NCI-H2227 treated with DMSO at 0.1 percent for 48 hours (cell line): ENCODE results near the gene GNA12.
"Not testable (repeated sequence)": the region's sequence is repeated elsewhere in the genome, so short reads cannot be mapped to it uniquely, and the experiment has no call there.

Experiments used
- DNase-seq: peaks from one replicate; lab custom pipeline; 2025; lab: John Stamatoyannopoulos, UW

Gene GNA12

GRCh38 chr7:2864999-2865670 is 21.0 kb upstream of the GNA12 start:
- DNase-seq: peak; percentile 33

GRCh38 chr7:2864204-2864985 is 20.3 kb upstream of the GNA12 start:
- DNase-seq: no peak

GRCh38 chr7:2863461-2864066 is 19.5 kb upstream of the GNA12 start:
- DNase-seq: peak; percentile 24

- no peak for DNase-seq
These were observed 18.8 kb upstream of the GNA12 start for GRCh38 chr7:2862831-2863361.

GRCh38 chr7:2861509-2861908 is 17.4 kb upstream of the GNA12 start:
- no peak for DNase-seq

GRCh38 chr7:2860627-2861133 is 16.6 kb upstream of the GNA12 start:
- no peak for DNase-seq

GRCh38 chr7:2859952-2860351 is 15.8 kb upstream of the GNA12 start:
- no peak for DNase-seq

- DNase-seq: no peak
These were observed 14.5 kb upstream of the GNA12 start for GRCh38 chr7:2858621-2859020.

GRCh38 chr7:2856388-2857169 is 12.5 kb upstream of the GNA12 start:
- no peak for DNase-seq

GRCh38 chr7:2855386-2855785 is 11.3 kb upstream of the GNA12 start:
- no peak for DNase-seq

- DNase-seq: not testable (repeated sequence)
These were observed 9.4 kb upstream of the GNA12 start for GRCh38 chr7:2853552-2853951.

GRCh38 chr7:2853147-2853546 is 9.0 kb upstream of the GNA12 start:
- DNase-seq: no peak

- no peak for DNase-seq
These were observed 7.4 kb upstream of the GNA12 start for GRCh38 chr7:2851497-2851896.

GRCh38 chr7:2849941-2850766 is 6.0 kb upstream of the GNA12 start:
- no peak for DNase-seq

- no peak for DNase-seq
These were observed 1.0 kb upstream of the GNA12 start for GRCh38 chr7:2845034-2845592.

GRCh38 chr7:2843711-2844152 is 376 bp downstream of the GNA12 start:
- no peak for DNase-seq

- DNase-seq: no peak
These were observed 870 bp downstream of the GNA12 start for GRCh38 chr7:2843191-2843685.

- no peak for DNase-seq
These were observed 2.2 kb downstream of the GNA12 start for GRCh38 chr7:2841907-2842306.

GRCh38 chr7:2840458-2840857 is 3.6 kb downstream of the GNA12 start:
- DNase-seq: no peak

- no peak for DNase-seq
These were observed 5.1 kb downstream of the GNA12 start for GRCh38 chr7:2838873-2839578.
